Measurements from ENCODE around the gene ESF1.

DNA sequence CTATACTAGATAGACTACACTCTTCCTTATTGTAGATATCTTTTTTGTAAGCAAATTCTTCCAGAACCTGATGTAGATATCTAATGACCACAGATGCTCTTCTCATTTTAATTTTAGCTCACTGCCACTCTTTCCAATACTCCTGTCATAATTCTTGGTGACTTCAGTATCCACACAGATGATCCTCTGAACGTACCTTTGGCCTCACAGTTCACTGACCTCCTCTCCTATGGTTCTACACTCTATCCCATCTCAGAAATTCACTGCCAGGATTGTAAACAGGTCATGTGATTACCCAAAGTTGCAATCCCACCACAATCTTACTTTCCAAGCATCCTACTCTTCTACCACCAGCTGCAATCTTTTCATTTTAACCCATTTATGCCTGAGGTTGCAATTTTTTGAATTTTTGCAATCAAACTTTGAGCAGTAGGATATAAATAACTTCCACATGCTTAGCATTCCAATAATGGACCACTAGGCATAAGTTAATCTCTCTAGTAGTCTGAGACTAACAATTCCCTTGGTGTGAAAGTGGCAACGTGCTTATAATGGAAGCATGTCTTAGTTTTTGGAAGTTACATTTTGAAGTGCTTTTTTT lies 31.2 kb downstream of the ESF1 start:
- TF ChIP-seq, protein P1, sequence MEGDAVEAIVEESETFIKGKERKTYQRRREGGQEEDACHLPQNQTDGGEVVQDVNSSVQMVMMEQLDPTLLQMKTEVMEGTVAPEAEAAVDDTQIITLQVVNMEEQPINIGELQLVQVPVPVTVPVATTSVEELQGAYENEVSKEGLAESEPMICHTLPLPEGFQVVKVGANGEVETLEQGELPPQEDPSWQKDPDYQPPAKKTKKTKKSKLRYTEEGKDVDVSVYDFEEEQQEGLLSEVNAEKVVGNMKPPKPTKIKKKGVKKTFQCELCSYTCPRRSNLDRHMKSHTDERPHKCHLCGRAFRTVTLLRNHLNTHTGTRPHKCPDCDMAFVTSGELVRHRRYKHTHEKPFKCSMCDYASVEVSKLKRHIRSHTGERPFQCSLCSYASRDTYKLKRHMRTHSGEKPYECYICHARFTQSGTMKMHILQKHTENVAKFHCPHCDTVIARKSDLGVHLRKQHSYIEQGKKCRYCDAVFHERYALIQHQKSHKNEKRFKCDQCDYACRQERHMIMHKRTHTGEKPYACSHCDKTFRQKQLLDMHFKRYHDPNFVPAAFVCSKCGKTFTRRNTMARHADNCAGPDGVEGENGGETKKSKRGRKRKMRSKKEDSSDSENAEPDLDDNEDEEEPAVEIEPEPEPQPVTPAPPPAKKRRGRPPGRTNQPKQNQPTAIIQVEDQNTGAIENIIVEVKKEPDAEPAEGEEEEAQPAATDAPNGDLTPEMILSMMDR (IDR thresholded peaks at IDR 0.05), result no peak
- TF ChIP-seq, protein P2, sequence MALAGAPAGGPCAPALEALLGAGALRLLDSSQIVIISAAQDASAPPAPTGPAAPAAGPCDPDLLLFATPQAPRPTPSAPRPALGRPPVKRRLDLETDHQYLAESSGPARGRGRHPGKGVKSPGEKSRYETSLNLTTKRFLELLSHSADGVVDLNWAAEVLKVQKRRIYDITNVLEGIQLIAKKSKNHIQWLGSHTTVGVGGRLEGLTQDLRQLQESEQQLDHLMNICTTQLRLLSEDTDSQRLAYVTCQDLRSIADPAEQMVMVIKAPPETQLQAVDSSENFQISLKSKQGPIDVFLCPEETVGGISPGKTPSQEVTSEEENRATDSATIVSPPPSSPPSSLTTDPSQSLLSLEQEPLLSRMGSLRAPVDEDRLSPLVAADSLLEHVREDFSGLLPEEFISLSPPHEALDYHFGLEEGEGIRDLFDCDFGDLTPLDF (CRISPR knock-in tag; IDR thresholded peaks at IDR 0.05), result no peak
- no peak for TF ChIP-seq ZNF232 (CRISPR knock-in tag; IDR thresholded peaks at IDR 0.05)
- no peak for TF ChIP-seq TEAD4 (CRISPR knock-in tag; IDR thresholded peaks at IDR 0.05)
- no peak for TF ChIP-seq CREB1 (CRISPR knock-in tag; IDR thresholded peaks at IDR 0.05)
- TF ChIP-seq NR3C1 (CRISPR knock-in tag; conservative IDR thresholded peaks at IDR 0.05; ENCODE audit: low read depth), result no peak
- no peak for TF ChIP-seq CBFB (CRISPR knock-in tag; IDR thresholded peaks at IDR 0.05; ENCODE audit: low read depth)
- no peak for TF ChIP-seq ZNF138 (CRISPR knock-in tag; conservative IDR thresholded peaks at IDR 0.05)
- TF ChIP-seq ESRRA (CRISPR knock-in tag; IDR thresholded peaks at IDR 0.05; ENCODE audit: borderline replicate concordance), result no peak
- TF ChIP-seq, protein P3, sequence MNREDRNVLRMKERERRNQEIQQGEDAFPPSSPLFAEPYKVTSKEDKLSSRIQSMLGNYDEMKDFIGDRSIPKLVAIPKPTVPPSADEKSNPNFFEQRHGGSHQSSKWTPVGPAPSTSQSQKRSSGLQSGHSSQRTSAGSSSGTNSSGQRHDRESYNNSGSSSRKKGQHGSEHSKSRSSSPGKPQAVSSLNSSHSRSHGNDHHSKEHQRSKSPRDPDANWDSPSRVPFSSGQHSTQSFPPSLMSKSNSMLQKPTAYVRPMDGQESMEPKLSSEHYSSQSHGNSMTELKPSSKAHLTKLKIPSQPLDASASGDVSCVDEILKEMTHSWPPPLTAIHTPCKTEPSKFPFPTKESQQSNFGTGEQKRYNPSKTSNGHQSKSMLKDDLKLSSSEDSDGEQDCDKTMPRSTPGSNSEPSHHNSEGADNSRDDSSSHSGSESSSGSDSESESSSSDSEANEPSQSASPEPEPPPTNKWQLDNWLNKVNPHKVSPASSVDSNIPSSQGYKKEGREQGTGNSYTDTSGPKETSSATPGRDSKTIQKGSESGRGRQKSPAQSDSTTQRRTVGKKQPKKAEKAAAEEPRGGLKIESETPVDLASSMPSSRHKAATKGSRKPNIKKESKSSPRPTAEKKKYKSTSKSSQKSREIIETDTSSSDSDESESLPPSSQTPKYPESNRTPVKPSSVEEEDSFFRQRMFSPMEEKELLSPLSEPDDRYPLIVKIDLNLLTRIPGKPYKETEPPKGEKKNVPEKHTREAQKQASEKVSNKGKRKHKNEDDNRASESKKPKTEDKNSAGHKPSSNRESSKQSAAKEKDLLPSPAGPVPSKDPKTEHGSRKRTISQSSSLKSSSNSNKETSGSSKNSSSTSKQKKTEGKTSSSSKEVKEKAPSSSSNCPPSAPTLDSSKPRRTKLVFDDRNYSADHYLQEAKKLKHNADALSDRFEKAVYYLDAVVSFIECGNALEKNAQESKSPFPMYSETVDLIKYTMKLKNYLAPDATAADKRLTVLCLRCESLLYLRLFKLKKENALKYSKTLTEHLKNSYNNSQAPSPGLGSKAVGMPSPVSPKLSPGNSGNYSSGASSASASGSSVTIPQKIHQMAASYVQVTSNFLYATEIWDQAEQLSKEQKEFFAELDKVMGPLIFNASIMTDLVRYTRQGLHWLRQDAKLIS (CRISPR knock-in tag; IDR thresholded peaks at IDR 0.05; ENCODE audit: borderline replicate concordance), result no peak
- TF ChIP-seq, protein P4, sequence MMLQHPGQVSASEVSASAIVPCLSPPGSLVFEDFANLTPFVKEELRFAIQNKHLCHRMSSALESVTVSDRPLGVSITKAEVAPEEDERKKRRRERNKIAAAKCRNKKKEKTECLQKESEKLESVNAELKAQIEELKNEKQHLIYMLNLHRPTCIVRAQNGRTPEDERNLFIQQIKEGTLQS (CRISPR knock-in tag; conservative IDR thresholded peaks at IDR 0.05), result no peak
